ENCODE results near the gene ERMARD.

Gene ERMARD

DNA sequence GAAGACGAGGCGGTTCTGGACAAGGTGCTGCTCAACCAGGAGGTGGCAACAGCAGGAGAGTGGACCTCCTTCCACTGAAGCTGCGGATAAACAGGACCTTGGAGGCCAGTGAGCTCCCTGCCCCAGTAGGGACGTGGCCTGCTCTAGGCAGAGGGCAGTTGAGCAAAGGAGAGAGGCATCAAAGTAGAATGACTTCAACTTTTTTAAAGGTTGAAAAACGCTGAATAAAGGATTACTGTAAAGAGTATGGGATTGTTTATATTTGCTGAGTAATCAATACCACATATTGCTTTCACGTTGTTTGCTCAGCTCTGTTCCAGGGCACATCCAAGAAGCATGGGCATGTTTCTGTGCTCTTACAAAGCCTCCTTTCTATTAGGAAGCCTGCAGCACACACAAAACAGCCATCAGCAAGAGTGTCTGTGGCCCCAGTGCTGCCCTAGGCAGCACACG lies 48.1 kb downstream of the ERMARD start:
- TF ChIP-seq, protein P1, sequence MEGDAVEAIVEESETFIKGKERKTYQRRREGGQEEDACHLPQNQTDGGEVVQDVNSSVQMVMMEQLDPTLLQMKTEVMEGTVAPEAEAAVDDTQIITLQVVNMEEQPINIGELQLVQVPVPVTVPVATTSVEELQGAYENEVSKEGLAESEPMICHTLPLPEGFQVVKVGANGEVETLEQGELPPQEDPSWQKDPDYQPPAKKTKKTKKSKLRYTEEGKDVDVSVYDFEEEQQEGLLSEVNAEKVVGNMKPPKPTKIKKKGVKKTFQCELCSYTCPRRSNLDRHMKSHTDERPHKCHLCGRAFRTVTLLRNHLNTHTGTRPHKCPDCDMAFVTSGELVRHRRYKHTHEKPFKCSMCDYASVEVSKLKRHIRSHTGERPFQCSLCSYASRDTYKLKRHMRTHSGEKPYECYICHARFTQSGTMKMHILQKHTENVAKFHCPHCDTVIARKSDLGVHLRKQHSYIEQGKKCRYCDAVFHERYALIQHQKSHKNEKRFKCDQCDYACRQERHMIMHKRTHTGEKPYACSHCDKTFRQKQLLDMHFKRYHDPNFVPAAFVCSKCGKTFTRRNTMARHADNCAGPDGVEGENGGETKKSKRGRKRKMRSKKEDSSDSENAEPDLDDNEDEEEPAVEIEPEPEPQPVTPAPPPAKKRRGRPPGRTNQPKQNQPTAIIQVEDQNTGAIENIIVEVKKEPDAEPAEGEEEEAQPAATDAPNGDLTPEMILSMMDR (IDR thresholded peaks at IDR 0.05; ENCODE audit: extremely low read depth, insufficient read depth, missing control alignments): no peak
- DNase-seq (ENCODE audit: low spot score): no peak

DNA sequence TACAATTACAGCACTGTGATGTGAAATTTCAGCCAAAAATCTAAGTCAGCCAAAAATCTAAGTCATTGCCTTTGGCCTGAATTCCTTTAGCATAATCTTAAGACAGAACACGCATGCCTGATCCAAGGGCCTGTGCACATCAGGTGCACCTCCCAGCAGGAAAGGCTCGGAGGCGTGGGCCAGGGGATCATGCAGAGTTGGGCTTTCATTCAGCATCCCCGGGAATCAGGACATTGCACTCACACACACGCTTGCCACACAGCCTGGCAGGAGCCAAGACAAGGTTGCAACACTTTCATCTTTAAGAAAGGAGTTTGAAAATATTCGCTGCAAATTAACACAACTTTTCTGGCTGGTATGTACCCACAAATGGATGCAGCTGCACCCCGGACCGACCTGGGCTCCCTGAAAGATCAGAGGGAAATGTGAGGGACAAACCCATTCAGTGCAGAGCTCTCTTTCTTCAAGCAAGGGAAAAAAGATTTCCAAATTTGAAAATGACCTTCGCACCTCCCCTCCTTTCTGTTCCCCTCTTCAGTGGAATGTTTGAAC lies 48.8 kb downstream of the ERMARD start:
- in situ Hi-C loops (cut with MboI; ENCODE audit: low pct_unique_long_range_greater_than_20kb, low sequenced_read_pairs, unreplicated experiment): no loop called here
- no peak for DNase-seq (ENCODE audit: low spot score)
- TF ChIP-seq, protein P1 (IDR thresholded peaks at IDR 0.05; ENCODE audit: extremely low read depth, insufficient read depth, missing control alignments): no peak

More for the DNA sequence above, 48.1 kb downstream of the ERMARD start:
- in situ Hi-C loops (cut with MboI; ENCODE audit: low pct_unique_long_range_greater_than_20kb, low sequenced_read_pairs, unreplicated experiment): no loop called here

DNA sequence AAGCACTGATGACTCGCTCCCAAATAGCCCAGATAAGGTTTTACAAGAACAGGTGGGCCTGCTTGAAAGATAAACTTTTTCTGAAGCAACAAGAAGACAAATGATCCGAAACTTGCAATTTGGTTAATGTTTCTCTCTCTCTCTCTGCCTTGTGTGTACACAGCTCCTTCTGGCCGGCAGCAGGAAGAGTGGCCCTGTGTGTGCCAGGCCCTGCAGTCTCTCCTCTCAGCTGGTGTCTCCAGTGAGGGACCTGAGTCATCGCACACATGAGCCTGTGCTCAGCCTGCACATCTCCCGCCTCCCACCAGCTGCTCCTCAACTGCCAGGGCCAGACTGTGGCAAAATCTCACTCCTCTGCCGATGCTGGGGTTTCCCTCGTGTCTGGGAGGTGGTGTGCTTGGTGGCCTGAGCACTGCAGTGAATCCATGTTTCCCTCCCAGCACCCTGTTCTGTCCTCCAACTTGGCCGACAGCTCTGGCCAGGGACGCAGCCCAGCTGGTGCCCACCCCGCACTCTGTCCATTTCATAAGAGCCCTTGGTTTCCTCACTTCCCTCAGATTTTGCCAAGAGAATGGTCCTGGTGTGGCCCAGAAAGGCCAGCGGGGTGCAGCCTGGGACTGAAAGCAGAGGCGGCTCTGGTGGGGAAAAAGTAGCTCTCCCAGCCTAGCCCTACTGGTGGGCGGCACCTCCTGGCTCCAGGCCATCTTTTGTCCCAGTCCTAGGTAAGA lies 49.4 kb downstream of the ERMARD start:
- TF ChIP-seq, protein P1 (IDR thresholded peaks at IDR 0.05; ENCODE audit: extremely low read depth, insufficient read depth, missing control alignments): no peak
- no peak for DNase-seq (ENCODE audit: low spot score)
- in situ Hi-C loops (cut with MboI; ENCODE audit: low pct_unique_long_range_greater_than_20kb, low sequenced_read_pairs, unreplicated experiment): no loop called here

DNA sequence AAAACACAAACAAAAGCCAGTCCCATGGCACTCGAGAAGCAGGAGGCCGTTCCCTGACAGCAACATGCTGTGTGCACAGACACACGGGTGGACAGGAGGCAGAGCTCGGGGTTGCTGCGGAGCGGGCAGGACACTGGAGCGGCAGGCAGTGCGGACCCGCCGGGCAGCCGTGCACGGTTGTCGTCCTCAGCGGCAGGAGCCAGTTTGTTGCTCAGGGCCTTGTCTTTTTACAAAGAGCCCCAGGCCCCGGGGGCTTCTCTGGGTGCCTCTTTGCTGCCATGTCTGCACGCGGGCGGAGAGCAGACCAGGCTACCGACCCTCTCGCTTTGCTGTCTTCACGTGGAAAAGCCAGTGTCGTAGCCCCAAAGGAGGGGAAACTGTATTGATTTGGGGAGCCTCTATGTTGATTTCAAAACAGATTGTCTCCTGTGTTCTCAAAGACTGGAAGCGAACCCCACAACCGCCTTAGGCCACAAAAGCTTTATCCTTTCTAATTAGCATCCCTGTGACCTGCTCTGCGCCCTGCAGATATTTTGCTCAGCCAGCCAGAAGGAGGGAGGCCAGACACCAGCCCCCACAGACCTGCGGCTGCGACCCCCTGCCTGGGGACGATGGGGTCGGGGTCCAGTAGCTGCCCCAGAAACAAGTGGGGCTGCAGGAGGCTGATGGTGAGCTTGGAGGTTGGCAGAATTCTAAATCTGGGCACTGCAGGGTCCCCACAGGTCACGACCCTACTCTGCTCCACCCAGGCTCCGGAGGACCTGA lies 50.2 kb downstream of the ERMARD start:
- in situ Hi-C loops (cut with MboI; ENCODE audit: low pct_unique_long_range_greater_than_20kb, low sequenced_read_pairs, unreplicated experiment): no loop called here
- TF ChIP-seq, protein P1 (IDR thresholded peaks at IDR 0.05; ENCODE audit: extremely low read depth, insufficient read depth, missing control alignments): no peak
- no peak for DNase-seq (ENCODE audit: low spot score)

DNA sequence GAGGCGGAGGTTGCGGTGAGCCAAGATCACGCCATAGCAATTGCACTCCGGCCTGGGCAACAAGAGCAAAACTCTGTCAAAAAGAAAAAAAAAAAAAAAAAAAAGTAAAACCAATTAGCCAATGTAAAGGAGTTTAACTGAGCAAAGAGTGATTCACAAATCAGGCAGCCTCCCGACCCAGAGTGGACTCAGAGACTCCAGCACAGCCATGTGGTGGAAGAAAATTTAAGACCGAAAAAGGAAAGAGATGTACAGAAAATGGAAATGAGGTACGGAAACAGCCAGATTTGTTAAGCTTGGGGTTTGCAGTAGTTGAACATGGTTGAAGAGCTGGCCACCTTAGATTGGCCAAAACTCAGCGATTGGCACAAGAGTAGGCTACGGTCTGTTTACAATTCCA lies 51.4 kb downstream of the ERMARD start:
- in situ Hi-C loops (cut with MboI; ENCODE audit: low pct_unique_long_range_greater_than_20kb, low sequenced_read_pairs, unreplicated experiment): no loop called here
- TF ChIP-seq, protein P1 (IDR thresholded peaks at IDR 0.05; ENCODE audit: extremely low read depth, insufficient read depth, missing control alignments): no peak
- DNase-seq (ENCODE audit: low spot score): no peak

DNA sequence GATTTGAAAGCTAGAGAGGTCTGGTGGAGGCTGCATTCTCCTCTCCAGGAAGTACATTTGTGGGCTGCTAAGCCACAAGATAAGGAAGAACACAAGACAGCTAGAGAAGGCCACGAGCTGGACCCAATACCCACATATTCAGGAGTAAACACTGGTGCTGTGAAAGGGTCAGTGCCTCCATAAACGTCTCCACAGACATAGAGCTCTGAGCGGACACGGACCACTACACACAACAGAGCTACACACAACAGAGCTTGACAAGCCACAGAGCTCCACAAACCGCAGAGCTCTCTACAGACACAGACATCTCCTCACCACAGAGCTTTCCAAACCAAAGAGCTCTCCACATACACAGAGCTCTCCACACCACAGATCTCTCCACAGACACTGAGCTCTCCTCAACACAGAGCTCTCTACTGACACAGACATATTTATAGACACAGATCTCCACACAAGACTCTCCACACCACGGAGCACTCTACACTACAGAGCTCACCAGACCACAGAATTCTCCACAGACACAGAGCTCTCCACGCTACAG lies 51.9 kb downstream of the ERMARD start:
- TF ChIP-seq, protein P1 (IDR thresholded peaks at IDR 0.05; ENCODE audit: extremely low read depth, insufficient read depth, missing control alignments): no peak
- DNase-seq (ENCODE audit: low spot score): no peak
- in situ Hi-C loops (cut with MboI; ENCODE audit: low pct_unique_long_range_greater_than_20kb, low sequenced_read_pairs, unreplicated experiment): no loop called here
